Fibroblast of skin of left quadriceps (primary cell): ENCODE measurements around the gene MGP.

Source experiments
- DNase-seq, 2 experiments: peaks; one replicate each; pipeline ENCODE4 v3.0.0-alpha.2; 2013; ENCODE audit warnings: low read depth in 2 of 2

Gene MGP

DNA sequence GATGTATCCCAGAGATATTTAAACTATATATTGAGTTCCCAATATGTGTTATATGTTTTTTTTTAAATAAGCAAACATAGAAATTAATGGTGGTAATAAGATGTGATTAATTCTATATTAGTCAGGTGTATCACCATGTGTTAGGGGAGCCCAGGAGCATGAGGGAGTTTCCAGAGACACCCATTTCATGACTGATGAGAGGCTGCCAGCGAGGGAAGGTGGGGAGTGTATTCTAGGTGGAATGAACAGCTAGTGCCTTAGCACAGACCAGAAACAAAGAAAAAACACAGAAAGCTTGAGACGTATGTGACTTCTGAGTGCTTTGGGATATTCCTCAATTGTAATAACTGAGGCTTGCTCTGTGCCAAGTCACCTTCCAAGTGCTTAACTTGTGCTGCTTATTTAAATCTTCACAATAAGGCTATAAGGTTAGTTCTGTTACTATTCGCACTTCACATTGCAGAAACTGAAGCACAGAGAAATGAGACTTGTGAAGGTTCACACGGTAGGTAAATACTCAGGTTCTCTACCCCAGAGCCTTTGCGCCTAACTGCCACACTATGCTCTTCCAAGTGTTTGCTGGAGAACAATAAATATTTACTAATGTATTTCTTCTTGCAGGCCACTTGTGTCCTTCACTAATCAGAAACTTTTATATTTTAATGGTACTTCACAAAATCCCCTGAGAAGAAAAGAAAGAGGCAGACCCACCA, 17.9 kb upstream of the MGP start:
- DNase-seq, result no peak

- DNase-seq, result no peak
Observed at GRCh38 chr12:14902465-14902864, 16.8 kb upstream of the MGP start.

GRCh38 chr12:14901228-14901562, 15.5 kb upstream of the MGP start:
- DNase-seq, result no peak

- no peak for DNase-seq
Observed at GRCh38 chr12:14900521-14901227, 15.0 kb upstream of the MGP start.

GRCh38 chr12:14896521-14897169, 11.0 kb upstream of the MGP start:
- peak; percentile 48 to 51 for DNase-seq

GRCh38 chr12:14893506-14894250, 8.0 kb upstream of the MGP start:
- DNase-seq, result no peak

- DNase-seq, result no peak
Observed at GRCh38 chr12:14892726-14893505, 7.3 kb upstream of the MGP start.

DNA sequence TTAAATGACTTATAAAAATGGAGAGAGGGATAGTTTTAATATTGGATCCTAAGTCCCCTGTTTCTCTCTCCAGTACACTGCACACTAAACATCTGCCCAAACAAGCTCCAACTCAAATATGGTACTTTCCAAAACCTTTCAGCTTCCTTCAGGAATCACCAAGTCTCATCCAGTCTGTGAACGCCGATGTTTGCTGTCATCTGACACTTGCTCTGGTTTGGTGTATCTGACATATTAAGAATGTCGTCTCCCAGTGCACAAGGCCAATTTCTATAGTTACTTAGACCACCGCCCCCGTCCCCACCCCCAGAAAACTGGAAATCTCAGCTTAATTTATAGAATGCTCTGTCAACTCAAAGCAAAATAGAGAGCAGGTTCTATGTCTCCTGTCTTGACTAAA, 5.0 kb upstream of the MGP start:
- no peak for DNase-seq

DNA sequence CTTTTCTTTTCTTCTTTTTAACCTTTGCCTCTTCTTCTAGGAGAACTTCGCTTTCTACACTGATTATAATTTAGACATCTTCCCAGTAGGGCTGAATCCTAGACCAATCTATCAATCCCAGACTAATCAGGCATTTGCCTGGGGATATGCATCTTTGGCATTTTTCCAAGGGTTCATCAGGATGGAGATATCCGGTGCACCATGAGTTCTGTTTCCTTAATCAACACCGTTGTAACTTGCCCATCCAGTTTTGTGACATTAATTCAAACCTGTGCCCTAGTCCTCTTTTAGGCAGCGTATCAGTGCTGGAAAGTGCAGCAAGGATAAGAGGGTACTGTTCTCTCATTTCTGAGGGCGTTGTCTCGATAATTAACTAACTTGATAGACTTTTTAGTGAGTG, 617 bp upstream of the MGP start:
- no peak for DNase-seq

- DNase-seq, result peak; percentile 39 to 44
Observed at GRCh38 chr12:14884458-14884878, 1.2 kb downstream of the MGP start.

DNA sequence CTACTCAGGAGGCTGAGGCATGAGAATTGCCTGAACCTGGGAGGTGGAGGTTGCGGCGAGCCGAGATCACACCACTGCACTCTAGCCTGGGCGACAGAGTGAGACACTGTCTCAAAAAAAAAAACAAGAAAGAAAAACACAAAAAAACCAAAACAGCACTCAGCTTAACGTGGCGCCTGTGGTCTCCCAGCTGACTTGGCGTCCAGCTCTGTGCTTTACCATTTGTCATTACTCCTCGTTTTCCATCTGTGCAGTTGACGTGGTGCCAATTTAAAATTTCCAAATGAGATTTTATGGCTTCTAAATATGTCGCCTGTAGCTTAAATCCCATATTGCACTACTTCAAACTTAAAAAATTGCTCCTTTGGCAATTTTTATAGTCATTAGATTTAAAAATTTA, 2.0 kb downstream of the MGP start:
- no peak for DNase-seq

DNA sequence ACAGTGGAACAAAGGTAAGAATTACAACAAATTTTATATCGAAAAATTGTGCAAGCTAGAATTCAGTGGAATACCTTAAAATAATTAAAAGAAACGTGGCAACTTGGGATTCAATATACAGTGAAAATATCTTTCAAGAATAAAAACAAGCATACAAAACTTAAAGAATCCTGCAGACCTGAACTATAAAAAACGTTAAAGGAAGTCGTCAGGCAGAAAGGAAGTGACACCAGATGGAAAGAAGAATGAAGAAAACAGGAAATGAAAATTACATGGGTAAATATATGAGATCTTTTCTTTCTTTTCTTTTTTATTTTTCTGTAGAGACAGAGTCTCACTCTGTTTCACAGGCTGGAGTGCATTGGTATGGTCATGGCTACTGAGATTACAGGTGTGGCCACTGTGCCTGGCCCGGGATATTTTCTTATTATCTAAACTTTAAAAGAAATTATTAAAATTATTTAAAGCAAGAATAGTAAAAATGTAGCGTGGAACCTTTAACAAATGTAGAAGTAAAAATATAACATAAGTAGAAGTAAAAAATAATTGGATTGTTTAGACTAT, 4.7 kb downstream of the MGP start:
- no peak for DNase-seq

DNA sequence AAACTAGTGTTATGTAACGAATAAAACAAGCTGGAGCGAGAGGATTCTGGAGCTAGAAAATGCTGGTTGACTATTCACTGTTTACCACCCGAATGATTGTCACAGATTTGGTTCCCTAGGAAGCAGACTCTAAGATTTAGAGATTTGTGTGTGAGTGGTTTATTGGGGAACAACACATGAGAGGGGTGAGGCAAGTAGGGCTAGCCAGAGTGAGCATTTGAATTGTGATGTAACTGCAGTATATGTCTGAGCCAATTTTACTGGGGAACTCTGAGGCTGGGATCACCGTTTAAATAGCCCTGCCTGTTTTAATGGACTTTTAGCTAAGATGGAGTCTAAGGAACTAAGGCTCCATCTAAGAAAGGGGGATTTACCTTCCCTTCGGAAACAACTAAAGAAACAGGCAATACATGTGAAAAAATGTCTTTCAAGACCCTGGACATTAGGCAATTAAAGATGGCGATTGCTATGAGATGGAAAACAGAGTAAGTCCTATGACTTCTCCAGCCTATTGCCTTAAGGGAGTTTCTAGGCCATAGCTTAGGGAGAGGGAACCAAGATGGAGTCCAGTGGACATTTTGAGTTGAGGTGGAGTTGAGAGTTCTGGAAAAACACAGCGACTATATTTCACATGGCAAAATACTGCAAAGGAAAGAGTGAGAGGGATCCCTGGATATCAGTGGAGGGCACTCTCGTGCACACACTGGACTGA, 6.3 kb downstream of the MGP start:
- DNase-seq, result no peak

GRCh38 chr12:14878488-14878887, 7.2 kb downstream of the MGP start:
- no peak for DNase-seq

- DNase-seq, result no peak
Observed at GRCh38 chr12:14876833-14877232, 8.8 kb downstream of the MGP start.

DNA sequence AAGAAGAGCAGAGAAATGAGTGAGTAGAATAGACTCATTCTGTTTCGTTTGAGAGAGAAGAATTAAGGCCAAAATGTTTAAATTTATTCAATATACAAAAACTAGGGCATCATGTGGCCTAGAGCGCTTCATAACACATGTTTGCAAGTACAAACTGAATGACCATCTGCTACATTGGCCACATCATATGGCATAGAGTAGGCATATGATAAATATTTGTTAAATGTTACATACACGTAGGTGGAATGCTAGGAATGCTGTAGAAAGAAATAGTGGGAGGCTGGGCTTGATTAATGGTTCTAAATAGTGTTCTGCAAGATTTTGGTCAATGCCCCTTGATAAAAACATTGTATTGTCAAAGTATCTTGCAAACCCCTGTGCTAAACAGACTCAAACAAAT, 10.8 kb downstream of the MGP start:
- DNase-seq, result no peak

DNA sequence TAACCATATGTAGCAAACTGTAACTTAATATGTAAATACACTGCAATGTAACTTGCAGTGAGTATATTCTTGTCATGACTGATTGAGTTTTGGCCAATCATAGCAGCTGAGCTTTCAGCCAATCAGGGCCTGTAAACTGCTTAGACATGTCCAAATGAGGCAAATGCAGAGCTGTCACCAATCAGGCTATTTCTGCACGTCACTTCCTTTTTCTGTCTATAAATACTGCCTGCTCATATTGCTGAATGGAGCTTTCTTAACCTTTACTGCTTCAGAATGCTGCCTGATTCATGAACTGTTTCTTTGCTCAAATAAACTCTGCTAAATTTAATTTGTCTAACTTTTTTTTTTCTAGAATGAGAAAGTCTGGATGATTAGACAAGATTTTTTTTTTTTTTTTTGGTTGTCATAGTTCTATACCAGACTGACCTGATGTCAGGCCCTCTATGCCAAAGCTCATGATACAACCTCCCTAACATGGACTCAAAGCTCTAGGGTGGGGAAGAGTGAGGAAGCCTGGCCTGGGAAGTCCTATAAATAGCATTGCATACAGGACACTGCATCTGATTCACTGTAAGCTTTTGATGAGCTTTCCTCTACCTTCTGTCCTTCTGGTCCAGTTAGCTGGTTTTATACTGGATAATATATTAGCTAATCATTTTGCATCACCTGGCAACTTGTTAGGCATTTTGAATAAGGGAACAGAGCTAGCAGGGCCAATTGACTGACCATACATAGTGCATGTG, 12.0 kb downstream of the MGP start:
- no peak for DNase-seq

DNA sequence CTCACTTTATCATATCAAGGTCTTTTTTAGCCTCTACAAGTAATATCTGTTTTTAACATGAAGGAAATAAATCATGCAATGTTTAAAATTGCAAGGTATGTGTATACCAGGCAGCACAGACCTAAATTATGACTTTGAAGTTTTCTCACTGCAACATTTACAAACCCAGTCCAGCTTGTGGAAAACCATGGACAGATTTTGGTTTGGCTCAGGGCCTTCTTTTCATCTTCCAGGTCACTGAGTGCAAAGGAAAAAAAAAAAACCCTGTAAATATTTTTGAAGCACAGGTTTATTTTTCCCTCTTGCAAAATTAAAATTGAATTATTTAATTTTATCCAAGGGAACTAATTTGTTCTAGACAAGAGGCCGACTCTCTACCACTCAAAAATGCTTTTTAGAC, 13.8 kb downstream of the MGP start:
- no peak for DNase-seq

DNA sequence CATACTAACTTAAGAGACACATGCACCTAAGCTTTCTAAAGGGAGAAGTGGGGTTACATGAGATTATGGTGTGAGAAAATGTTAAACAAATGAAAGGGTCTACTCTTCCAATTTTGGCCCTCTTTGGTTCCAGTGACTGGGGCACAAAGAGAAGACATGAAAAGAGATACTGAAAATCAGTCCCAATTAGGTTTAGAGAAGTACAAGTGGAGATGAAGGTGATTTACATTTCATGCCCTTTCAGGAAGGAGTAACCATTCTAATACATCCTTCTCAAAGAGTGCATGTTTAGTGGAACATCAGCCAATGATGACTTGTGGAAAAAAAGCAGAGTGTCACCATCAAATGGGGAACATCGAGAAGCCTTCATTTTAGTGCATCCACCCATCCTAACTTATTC, 14.4 kb downstream of the MGP start:
- no peak for DNase-seq

- DNase-seq, result no peak
Observed at GRCh38 chr12:14868916-14869506, 16.6 kb downstream of the MGP start.
